ENCODE results near the gene NRDE2.

Gene NRDE2

DNA sequence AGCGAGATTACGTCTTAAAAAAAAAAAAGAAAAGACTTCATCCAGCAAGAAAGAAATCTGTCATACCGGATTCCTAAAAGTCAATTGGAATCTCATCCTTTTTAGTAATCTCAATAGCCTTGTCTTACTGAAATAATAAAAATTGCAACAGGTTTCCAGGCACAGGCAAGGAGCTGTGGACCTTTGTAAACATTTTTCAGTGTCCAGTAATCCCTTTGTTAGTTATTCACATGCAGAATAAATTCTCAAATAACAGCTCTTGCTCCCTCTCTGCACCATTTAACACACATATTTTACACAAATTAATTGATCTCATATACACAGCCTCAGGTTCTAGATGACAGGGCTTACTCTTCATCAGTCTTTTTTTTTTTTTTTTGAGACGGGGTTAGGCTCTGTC lies 43.1 kb upstream of the NRDE2 start:
- no peaks in the 10 kb centered on the region for H3K36me3 ChIP-seq (ENCODE audit: control insufficient read depth, insufficient read depth, low read length)
- no peak overlapping the region for H3K4me3 ChIP-seq (replicated peaks; ENCODE audit: low read depth, low read length)
- TF ChIP-seq CTCF (IDR thresholded peaks at IDR 0.05; ENCODE audit: insufficient read depth, low read length, poor library complexity, severe bottlenecking) = no peak
- DNase-seq (ENCODE audit: extremely low read depth, insufficient read length) = no peak
- H3K27me3 ChIP-seq (replicated peaks; ENCODE audit: control insufficient read depth, insufficient read depth, low read length) = no peaks in the 10 kb centered on the region

GRCh38 chr14:90373887-90374286 lies 42.1 kb upstream of the NRDE2 start:
- Histone ChIP-seq H3K27me3 (replicated peaks; ENCODE audit: control insufficient read depth, insufficient read depth, low read length) (no peaks in the 10 kb centered on the region), H3K36me3 (ENCODE audit: control insufficient read depth, insufficient read depth, low read length) (no peaks in the 10 kb centered on the region), H3K4me3 (replicated peaks; ENCODE audit: low read depth, low read length) (no peak overlapping the region)
- TF ChIP-seq CTCF (IDR thresholded peaks at IDR 0.05; ENCODE audit: insufficient read depth, low read length, poor library complexity, severe bottlenecking) = no peak
- DNase-seq (ENCODE audit: extremely low read depth, insufficient read length) = no peak

DNA sequence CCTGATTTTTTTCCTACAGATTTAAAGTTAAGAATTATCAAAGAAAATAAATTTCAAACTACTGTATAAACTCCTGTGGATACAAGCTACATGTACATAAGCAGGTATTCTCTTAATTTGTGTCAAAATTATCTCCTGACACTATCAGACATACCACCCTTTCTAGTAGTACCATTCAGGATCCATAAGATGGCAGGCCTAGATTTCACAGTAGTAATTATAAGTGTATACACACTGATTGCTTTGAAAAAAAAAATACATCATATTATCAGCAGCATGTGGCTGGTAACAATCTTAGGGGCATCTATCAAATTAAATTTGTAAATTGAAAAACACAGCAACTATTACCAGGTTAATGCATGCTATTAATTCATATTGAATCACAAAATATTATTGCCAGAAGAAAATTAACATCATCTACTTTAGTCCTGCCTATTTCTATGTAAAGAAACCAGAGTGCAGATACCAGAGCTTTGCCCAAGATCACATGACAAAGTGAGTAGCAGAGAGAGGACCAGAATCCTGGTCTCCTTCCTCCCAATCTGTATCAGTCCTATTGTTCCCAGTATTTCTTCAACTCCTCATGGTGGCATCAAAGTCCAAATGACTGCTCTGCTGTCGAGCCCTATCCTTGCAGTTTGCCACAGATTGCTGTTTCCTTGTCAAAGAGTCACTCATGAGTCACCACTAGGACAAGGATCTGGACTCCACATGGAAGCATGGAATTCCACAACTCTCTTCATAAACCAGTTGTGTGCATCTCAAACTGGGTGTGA lies 37.4 kb upstream of the NRDE2 start:
- Histone ChIP-seq H3K4me3 (replicated peaks; ENCODE audit: low read depth, low read length) (no peak overlapping the region), H3K27me3 (replicated peaks; ENCODE audit: control insufficient read depth, insufficient read depth, low read length) (no peaks in the 10 kb centered on the region), H3K36me3 (ENCODE audit: control insufficient read depth, insufficient read depth, low read length) (no peaks in the 10 kb centered on the region)
- no peak for DNase-seq (ENCODE audit: extremely low read depth, insufficient read length)
- no peak for TF ChIP-seq CTCF (IDR thresholded peaks at IDR 0.05; ENCODE audit: insufficient read depth, low read length, poor library complexity, severe bottlenecking)

GRCh38 chr14:90362558-90362896 lies 30.8 kb upstream of the NRDE2 start:
- Histone ChIP-seq H3K36me3 (ENCODE audit: control insufficient read depth, insufficient read depth, low read length) (no peaks in the 10 kb centered on the region), H3K4me3 (replicated peaks; ENCODE audit: low read depth, low read length) (no peak overlapping the region), H3K27me3 (replicated peaks; ENCODE audit: control insufficient read depth, insufficient read depth, low read length) (no peaks in the 10 kb centered on the region)
- no peak for DNase-seq (ENCODE audit: extremely low read depth, insufficient read length)
- TF ChIP-seq CTCF (IDR thresholded peaks at IDR 0.05; ENCODE audit: insufficient read depth, low read length, poor library complexity, severe bottlenecking) = no peak

- no peak overlapping the region for H3K4me3 ChIP-seq (replicated peaks; ENCODE audit: low read depth, low read length)
- DNase-seq (ENCODE audit: extremely low read depth, insufficient read length) = no peak
- no peaks in the 10 kb centered on the region for H3K27me3 ChIP-seq (replicated peaks; ENCODE audit: control insufficient read depth, insufficient read depth, low read length)
- H3K36me3 ChIP-seq (ENCODE audit: control insufficient read depth, insufficient read depth, low read length) = no peaks in the 10 kb centered on the region
- no peak for TF ChIP-seq CTCF (IDR thresholded peaks at IDR 0.05; ENCODE audit: insufficient read depth, low read length, poor library complexity, severe bottlenecking)
These were observed 30.3 kb upstream of the NRDE2 start for GRCh38 chr14:90361865-90362557.

Data from GM06990 (cell line).